ACHN (cell line): Measurements from ENCODE around the gene YKT6.

Experiments used
- DNase-seq: peaks from one replicate; pipeline ENCODE4 v3.0.0-alpha.2; 2015
- in situ Hi-C: cut with HindIII; loops from 2 replicates; pipeline ENCODE4 v1.10.0; 2017; ENCODE audit warnings: low sequenced_read_pairs, low pct_ligation_motif_present, low pct_unique_long_range_greater_than_20kb

YKT6 gene

DNA sequence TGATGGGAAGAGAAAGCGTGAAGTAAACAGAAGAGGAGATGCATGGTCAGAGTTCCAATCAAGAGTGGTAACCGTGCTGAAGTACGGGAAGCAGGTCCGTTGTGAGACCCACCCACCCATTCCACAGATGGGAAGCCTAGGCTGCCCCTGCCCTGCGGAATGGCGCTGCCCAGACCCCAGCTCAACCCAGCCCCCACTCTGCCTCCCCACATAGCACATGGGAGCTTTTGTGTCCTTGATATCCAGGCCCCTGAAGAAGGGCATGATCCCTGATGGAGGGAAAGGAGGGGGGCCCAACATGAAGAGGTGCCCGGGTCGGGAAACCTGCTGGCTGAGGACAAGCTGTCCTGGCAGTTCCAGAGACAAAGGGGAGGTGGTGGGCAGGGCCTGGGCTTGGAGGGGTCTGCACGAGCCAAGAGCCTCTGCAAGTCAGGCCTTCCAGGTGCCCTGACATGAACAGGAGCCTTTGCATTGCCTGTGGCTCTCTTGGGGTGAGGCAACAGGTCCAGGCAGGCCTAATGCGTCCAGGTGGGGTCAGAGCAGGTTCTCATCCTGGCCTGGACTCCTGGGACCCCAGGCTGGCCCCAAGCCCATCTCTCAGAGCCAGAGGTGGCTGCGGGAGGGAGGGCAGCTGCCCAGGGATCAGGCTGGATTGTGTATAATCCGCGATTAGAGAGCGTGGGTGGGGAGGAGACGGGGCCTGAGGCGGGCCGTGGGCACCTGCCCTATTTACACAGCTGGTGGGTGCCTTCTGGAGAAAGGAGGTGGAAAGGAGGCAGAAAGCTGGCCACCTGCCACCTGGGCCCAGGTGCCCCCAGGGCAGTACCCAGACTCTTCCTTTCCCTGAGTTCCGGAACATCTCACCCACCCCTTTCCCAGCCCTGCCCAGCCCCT, 23.5 kb downstream of the YKT6 start:
- in situ Hi-C loops, result loop anchor here (25.0 kb wide), 1 partner anchor 137 kb away; the partner anchor contains the start of gene POLM
- no peak for DNase-seq

DNA sequence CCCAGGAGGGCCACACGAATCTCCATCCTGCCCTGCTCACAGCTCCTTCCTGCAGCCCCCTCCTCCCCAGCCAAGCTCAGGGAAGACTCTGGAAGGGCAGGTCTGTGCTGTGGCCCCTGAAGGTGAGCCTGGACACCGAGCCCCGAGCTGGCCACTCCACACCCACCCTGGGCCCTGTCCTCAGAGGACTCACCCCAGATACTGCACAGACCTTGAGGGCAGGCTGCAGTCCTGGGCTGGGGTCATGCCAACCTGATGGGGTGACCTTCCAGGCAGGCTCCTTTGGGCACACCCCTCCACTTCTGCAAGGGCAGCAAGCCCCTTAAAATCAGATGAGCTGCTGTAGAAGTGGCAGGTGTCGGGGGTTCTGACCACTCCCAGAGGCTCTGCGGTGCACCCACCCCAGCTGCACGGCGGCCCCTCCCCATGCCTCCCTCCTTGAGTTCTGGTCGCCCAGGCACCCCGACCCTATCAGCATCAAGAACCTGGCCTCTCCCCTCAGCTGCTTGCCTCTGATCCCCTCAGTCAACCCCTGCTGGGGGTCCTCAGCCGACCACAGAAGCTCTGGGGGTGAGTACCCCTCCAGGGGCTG, 24.3 kb downstream of the YKT6 start:
- in situ Hi-C loops, result loop anchor here (25.0 kb wide), 1 partner anchor 138 kb away; the partner anchor contains the start of gene POLM
- no peak for DNase-seq

DNA sequence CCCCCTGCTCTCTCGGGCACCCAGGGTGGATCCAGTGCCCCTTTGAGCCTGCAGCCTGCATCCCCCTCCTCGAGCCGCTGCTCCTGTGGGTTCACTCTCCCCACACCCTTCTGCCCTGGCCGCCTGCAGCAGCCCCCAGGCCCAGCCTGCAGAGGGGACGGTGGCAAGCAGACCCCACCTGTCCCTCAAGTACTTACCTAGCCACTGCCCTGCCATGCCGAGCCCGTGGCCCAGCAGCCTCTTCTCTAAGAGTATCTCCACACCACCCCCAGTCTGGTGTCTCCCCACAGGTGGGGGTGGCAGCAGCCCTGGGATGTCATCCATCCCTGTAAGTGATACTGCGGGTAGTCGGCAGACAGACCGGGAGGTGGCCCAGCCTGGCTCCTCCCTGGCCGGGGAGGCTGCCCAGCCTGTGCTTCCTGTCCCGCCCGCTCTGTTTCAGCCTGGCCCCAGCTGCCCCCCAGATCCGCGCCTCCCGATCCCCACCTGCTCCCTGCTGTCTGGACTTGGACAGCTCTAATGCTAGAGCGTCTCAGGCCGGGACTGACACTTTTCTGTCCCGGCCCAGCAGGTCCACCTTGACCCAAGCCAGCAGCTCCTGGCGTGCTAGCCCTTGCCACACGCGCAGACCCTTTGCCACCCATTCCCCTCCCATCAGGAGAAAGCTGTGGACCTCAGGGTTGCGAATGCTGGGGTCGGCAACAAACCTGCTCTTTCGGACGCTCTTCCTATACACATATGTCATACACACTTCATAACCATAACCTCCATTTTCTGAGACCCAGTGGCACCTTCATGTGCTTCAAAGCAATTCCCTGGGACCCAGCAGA, 25.0 kb downstream of the YKT6 start:
- no peak for DNase-seq
- in situ Hi-C loops, result no loop called here

DNA sequence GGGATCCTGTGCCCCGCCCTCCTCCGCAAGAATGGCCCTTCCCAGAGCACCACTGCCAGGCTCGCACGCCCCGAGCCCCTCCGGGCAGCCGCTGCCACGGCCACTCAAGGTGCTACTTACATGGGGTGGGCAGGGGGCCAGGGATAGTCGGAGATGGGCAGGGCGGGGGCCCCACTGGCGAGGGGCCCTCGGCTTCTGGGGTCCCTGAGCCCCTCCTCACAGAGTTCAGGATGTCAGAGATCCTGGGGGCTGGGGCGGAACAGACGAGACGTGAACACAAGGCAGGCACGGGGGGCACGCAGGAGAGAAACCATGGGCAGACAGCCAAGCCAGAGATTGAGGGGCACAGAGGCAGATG, 25.6 kb downstream of the YKT6 start:
- in situ Hi-C loops, result no loop called here

DNA sequence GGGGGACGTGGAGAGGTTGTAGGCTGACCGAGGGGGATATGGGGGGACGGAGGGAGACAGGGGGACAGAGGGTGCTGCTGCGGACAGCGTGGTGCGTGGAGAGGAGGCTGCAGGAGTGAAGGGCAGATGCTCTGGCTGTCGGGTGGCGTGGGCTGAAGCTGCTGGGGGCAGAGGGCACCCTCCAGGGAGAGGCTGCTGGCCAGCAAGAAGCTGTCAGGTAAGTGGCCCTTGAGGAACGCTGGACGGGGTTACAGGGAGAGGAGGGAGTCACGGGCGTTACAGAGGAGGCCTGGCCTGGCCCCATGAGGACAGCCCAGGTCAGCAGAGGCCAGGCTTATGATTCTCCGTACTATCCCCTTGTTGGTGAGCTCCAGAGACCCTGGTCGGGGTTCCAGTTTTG, 27.1 kb downstream of the YKT6 start:
- DNase-seq, result no peak
- in situ Hi-C loops, result no loop called here

More for the DNA sequence above, 25.6 kb downstream of the YKT6 start:
- no peak for DNase-seq

DNA sequence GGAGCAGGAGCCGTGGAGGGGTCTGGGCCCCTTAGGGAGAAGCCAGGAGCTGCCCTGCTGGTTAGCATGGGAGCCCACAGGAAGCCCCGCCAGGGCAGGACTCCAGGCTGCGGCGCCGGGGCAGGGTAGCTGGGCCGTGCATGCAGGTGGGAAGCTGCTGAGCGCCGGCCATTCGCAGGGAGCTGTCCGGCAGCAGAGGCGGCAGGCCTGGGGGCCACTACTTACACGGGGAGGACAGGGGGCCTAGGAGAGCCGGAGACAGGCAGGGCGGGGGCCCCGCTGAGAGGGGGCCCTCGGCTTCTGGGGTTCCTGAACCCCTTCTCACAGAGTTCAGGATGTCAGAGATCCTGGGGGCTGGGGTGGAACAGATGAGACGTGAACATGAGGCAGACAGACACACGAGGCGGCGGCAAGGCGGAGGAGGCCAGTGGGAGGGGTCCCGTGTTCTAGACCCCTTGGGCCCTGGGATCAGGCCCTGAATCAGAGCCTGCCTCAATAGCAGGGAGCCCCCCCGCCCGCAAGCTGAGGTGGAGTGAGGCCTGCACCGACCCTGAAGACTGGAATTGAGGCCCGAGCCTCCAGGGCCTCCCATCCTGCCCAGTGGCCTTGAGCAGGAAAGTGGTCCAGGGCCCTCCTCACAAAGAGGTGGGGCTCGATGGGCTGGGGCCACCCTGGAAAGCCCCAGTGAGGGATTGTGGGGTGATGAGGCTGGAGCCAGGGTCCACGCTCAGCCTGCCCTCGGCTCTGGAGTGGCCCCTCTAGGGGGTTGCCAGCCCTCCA, 28.0 kb downstream of the YKT6 start:
- no peak for DNase-seq
- in situ Hi-C loops, result no loop called here

DNA sequence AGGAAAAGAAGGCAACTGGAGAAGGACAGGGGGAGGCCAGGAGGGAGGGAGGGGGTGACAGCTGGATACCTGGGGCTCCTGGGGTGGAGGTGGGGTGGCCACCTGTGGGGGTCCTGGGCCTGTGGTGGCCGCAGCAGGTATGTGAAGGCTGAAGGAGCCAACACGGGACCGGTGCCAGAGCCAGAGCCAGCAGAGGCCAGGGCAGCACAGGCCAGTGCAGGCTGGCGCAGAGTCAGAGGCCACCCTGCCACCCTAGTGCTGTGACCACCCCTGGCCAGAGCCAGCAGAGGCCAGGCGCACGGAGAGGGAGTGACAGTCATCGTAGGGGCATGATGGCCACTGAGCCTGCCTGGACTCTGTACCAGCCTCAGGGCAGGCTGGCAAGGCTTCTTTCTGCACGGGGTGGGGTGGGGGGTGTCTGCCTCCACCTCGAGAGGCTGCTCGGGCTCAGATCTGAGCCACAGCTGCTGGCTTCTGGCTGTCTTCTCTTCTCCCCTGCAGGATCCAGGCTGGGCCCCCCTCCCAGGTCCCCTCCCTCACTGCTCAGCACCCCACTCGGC, 28.8 kb downstream of the YKT6 start:
- no peak for DNase-seq
- in situ Hi-C loops, result no loop called here

DNA sequence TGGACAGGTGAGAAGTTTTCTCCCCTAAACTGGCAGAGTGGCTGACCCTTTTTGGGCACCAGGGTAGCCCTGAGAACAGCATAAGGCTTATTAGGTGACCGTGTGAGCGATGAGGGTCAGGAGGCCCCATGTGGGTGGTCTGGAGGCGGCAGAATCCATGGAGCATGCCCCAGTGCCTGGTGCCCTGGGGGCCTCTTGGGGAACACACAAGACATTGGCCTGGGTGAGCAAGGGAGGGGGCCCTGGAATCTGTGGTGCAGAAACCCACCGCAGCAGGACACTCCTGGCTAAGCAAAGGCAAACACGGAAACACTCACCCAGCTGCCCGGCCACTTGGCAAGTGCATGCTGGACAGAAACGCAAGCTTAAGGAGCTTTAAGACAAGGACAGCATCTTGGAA, 29.5 kb downstream of the YKT6 start:
- no peak for DNase-seq
- in situ Hi-C loops, result no loop called here

DNA sequence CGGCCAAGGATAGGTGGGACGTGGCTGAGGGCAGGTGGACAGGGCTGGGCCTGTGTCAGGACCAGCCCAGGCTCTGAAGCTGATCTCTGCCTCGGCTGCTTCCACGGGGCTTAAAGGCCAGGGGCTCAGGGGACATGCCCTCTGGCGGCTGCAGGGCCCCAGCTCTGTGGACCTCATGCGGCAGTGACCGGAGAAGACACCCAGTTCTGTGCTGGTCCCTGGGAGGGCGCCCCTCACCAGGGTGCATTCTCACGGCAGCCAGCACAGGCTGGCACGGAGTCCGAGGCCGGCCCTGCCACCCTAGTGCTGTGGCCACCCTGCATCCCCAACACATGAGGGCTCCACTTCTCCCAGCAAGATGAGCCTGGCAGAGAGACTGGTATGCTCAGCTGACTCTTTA, 30.3 kb downstream of the YKT6 start:
- in situ Hi-C loops, result no loop called here
- DNase-seq, result no peak

DNA sequence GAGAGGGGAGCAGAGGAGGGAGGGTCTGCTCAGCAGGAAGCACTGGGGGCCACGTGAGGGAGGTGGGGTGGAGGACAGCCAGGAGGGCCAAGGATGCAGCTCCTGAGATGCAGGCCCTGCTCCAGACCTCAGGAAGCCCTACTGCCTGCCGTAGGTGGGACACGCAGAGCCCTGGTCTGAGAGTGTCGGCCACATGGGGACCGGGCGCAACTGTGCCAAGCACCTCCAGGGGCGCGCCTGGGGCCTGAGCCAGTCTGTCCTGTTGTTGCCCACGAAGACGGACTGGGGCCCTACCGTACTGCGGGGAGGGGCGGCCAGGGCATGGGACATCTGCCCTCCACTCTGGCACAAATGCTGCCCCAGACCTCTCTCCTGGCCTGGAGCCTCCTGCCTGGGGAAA, 31.6 kb downstream of the YKT6 start:
- no peak for DNase-seq
- in situ Hi-C loops, result no loop called here

DNA sequence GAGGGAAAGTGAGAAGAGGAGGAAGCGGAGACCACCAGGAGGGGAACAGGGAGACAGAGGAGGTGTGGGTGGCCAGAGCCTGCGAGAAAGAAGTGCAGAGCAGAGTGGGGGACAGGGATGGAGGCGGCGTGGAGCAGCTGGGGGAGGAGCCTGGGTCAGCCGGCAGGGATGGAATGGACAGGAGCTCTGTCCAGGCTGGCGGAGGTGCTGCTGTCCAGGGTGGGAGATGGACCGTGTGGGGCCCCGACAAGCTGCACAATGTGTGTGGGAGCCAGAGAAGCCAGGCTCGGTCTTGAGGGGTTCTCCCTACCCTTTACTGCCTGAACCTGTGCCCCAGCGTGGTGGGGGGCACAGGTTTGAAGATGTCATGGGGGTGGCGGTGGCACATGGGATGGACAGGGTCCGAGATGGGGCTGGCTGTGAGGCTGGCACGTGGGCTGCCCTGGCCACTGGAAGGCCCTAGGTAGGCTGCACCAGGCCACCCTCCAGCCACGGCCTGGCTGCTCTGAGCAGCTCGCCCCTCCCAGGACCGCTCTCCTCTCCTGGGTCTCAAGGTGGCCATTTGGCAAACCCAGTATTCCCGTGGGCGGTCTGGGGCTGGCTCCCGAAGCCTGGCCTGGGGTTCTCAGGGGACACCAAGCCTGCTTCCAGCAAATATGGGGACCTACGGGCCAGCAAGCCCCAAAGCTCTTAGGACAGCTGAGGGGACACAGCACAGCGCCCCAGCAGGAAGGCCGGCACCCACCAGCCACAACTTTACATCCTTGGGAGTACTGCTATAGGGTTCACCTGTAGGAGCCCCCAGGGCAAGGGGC, 32.3 kb downstream of the YKT6 start:
- DNase-seq, result no peak
- in situ Hi-C loops, result no loop called here

DNA sequence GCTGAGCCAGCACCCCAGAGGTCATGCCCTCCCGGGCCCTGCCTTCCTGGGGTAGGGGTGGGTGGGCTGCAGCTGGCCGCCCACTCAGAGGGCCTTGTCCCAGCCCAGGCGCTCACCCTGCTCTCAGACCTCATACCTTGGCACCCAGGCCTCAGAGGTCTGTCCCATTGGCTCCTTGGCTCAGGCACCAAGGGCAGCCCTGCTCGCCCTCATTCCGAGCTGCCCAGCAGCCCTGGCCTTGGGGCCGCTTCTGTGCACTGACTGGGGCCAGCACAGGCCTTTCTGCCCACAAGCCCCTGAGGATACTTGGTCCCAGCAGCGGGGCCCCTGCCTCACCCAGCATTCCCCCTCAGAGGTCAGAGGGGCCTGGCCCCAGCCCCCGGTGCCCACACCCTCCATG, 34.3 kb downstream of the YKT6 start:
- DNase-seq, result no peak
- in situ Hi-C loops, result no loop called here

DNA sequence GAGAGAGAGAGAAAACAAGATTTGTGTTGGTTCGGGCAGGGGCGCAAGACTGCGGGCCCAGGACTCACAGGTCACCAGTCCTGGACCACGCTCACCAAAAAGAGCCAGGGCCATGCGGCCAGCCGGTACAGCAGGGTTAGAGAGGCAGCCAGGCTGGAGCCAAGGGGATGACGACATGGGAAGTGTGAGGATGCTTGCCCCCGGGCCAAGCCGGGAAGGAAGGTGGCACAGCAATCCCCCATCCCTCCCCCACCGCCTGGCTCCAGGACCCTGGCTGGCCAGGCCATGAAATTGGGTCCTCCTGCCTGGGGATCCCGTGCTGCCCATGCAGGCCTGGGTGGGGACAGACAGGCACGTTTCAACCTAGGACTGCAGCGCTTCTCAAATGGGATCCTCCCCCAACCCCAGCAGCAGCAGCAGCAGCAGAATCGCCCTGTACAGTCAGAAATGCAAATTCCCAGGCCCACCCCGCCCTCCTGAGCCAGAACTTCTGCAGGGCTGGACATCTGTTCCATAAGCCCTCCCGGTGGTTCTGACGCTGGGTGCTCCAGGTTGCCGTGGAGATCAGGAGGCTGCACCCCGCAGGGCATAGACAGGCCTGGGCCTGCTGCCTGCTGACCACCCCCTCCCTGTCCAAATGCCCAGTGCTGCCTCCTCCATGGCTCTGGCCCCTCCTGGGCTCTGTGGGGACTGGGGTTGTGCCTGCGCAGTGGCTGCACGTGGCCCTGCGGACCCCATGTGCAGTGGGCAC, 35.0 kb downstream of the YKT6 start:
- DNase-seq, result no peak
- in situ Hi-C loops, result no loop called here

DNA sequence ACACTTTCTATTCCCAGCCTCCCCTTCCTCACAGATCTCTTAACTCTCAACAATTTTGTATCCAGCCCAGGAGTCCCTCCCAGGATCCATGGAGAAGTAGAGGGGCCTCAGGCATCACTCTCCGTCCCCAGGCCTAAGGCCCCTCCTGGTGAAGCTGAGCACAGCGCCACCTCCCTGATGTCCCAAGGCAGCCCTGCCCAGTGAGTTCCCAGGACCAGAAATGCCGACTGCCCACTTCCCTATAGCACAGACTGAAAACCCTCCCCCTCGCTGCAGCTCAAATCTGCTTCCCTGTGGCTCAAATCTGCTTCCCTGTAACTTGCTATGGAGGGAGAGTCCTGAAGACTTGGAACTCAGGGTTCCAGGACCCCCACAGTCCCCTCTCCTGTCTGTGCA, 35.6 kb downstream of the YKT6 start:
- in situ Hi-C loops, result no loop called here
- DNase-seq, result no peak

DNA sequence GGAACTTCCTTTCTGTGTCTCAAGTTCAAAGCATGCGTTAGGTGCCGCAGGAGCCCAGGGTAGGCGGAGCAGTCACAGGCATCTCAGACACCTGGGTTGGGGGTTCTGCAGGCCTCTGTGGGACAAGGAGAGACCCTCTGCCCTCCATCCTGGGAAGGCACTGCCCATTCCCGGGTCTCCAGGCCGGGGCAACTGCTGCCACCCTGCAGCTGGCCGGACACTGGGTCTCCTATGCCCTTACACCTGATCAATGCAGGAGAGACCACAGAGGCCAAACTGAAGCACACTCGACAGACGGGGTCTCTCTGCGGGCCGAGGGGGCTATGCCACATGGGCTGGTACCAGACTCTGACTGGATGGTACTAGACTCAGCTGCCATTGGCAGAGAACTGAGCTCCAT, 36.9 kb downstream of the YKT6 start:
- no peak for DNase-seq
- in situ Hi-C loops, result no loop called here

DNA sequence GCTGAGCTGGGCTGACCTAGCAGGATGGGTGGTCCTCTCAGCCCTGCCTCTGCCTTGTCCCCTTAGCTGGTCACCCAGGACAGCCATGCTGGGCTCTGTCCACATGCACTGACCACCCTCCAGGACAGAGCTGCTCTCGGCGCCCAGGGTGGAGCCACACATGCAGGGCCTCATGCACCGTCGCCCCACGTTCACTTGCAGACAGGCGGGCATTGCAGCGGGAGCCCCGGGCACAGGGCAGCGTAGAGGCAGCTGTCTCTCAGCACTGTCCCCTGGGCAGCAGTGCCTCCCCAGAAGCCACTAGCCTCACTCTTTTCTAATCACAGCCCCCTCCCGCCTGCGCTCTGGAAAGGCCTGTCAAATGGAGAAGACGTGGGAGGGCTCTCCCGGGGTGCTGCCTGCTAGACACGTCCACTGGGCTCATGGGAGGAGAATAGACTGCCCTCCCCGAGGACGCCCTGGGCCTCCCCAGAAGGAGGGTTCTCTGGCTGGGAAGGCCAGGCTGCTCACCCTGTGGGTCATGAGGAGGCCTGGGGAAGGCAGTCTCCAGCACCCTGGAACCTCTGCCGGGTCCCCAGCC, 37.4 kb downstream of the YKT6 start:
- no peak for DNase-seq
- in situ Hi-C loops, result no loop called here

DNA sequence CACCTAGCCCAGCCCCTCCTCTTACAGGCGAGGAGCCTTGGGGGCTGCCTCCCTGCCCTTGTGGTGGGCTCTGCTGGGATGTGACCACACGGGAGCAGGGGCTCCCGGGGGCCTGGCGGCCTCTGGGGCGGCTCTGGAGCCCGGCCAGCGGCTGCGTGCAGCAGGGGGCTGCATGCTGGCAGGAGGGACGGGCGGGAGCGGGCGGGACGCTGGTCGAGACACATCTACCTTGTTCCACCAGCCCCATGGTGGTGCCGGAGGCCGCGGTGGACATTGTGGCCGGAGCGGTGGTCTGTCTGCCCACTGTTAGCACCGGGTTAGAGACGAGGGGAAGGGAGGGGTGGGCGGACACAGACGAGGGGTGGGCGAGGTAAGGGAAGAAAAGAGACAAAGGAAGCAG, 38.6 kb downstream of the YKT6 start:
- in situ Hi-C loops, result no loop called here
- no peak for DNase-seq
